Central memory CD4-positive, alpha-beta T cell (primary cell): ENCODE measurements around the gene DNAH9.

Experiments used
- DNase-seq: peaks from one replicate; pipeline ENCODE4 v3.0.0; 2022

Gene DNAH9

GRCh38 chr17:11997147-11997971 is 399.1 kb downstream of the DNAH9 start, which contains the start of gene ZNF18:
ZNF18 (minus strand) TSS chr17:11997475; CDS start chr17:11992829, 4,646 bp downstream.
- DNase-seq: peak; percentile 92

- no peak for DNase-seq
Observed at GRCh38 chr17:11997972-11998233, 399.6 kb downstream of the DNAH9 start.

GRCh38 chr17:11999696-12000095 is 401.4 kb downstream of the DNAH9 start:
- DNase-seq: no peak

- no peak for DNase-seq
Observed at GRCh38 chr17:12007466-12007865, 409.2 kb downstream of the DNAH9 start.
